Measurements from ENCODE around the gene ITGB3.
A peak's percentile ranks its signal among the peaks of the same experiment; 100 is the strongest.

The ITGB3 gene

DNA sequence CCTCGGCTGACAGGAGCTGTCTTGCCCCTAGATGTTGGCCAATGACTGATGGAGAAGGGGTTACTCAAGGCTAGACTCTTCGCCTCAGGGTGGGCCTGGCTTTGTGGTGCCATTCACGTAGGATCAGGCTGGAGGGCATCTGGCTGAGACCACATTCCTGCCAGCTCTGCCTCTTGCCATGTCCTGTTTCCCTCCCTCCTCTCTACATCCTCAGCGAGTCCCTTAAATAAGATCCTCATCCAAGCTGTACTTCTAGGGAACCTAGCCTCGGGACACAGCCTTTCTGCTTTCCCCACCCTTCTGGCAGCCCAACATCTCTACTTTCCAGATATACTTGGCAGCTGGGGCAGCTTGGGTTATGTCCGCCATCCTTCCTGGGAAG is 42.2 kb downstream of the ITGB3 start:
- no peak for DNase-seq (ENCODE audit: low read depth in 1 of 2, low spot score in 1 of 2)

DNA sequence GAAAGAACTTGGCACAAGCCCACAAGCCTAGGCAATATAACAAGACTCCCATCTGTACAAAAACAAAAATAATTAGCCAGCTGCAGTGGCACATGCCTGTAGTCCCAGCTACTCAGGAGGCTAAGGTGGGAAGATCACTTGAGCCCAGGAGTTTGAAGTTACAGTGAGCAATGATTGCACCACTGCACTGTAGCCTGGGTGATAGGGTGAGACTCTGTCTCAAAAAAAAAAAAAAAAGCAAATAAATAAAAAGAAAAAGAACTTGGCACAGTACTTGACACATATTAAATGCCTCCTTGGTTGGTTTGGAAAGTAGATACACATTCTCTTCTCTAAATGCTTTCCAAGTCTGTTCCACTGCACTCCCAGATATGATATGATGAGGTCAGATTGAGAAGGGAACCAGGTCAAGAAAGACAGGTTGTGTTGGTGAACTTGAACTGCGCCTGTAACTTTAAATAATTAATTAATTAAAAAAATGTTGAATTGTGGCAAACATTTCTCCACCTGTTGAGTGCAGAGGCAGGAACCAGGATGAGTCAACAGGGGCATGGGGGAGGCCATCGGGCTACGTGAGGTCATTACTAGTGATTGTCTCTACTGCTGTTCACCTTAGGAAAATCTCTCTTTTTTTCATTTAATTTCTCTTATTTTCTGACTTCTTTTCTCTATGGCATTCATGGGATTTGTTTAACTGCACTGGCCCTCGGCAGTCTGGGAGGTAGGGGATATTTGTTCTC is 44.2 kb downstream of the ITGB3 start:
- DNase-seq (ENCODE audit: low read depth in 1 of 2, low spot score in 1 of 2): no peak

DNA sequence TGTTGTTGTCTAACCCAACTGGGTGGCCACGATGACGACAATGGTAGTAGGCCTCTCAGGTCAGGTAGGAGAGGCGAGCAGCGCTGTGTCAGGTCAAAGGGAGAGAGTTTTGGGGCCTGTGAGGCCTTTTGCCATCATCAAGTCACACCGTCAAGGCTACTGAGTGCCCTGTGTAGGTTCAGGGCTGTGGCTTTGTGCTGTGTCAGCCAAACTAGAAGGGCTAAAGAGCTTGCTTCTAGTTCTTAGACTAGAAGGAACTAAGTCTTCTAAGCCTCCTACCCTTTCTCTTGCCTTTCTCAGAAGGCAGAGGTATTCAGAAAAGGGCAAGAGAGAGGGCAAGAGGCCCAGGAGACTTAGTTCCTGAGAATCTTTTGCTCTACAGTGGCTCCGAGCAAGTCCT is 45.1 kb downstream of the ITGB3 start:
- no peak for DNase-seq (ENCODE audit: low read depth in 1 of 2, low spot score in 1 of 2)

DNA sequence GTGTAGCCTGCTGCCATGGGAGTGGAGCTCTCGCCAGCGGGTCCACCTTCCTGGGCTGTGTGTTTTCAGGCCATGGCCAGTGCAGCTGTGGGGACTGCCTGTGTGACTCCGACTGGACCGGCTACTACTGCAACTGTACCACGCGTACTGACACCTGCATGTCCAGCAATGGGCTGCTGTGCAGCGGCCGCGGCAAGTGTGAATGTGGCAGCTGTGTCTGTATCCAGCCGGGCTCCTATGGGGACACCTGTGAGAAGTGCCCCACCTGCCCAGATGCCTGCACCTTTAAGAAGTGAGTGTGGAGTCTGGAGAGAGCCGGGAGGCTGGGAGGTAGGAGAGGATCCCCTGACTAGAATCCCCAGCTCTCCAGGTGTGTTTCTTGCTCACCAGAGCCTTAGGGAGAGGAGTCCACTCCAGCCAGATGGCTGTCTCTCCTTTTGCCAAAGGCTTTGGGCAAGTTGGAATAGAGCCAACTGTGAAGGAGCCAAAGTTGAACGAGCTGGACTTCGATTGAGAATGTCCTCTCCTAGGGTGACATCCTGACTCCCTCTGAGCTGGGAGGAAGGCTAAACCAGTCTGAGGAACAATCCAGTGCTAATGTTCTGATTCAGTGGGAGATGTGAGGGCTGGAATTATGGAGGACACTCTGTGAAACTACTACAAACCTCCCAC is 45.7 kb downstream of the ITGB3 start:
- DNase-seq (ENCODE audit: low read depth in 1 of 2, low spot score in 1 of 2): no peak

DNA sequence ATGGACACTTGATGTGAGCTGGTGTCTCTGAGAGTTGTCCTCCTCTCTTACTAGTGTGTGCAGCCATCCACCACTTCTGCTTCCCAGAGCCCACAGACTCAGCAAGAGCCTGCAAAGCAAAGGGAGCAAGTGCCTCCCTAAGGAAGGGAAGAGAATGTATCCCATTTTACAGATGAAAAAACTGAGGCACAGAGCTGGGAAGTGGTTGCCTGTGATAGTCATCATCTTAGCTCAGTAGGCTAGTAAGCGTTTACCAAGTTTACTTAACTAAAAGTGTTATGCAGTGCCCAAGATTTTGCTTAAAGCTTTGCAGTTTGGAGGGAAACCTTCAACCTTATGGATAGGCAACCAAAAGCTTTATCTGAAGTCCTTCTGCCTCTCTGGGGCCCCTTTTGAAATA is 47.1 kb downstream of the ITGB3 start:
- DNase-seq (ENCODE audit: low read depth in 1 of 2, low spot score in 1 of 2): no peak

DNA sequence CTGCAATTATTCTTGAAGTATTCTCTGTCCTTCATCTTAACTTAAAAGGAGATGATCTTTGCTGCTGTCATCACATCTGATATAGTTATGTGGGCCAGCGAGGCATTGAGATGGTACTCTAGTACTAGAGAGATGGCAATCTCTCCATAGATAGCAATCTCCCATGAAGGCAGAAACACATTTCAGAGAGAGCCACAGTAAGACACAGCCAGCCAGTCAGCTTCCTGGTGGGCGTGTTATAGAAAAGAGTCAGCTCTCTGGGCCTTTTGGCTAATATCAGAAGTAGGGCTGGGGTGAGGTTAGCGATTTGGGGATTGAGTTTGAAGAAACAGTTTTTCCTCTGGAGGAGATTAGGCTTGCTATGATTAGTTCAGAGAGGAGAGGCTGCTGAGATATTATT is 47.5 kb downstream of the ITGB3 start:
- DNase-seq (ENCODE audit: low read depth in 1 of 2, low spot score in 1 of 2): no peak

DNA sequence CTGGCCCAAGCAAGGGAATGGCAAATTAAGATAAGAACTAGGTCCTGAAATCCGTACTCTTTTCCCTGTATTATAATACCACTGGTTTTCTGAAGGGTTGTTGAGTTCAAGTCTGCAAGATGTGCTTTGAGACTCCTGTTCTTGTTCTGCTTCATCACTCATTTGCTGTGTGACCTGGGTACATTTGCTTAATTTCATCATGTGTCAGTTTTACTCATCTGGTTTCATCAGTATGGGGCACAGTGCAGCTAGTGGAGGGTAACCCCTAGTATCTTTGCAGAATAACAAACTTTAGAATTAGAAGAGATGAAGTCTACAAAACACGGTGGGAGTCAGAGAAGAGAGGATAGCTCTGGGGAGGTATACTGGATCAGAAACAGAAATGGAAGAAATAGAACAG is 48.2 kb downstream of the ITGB3 start:
- DNase-seq (ENCODE audit: low read depth in 1 of 2, low spot score in 1 of 2): no peak

DNA sequence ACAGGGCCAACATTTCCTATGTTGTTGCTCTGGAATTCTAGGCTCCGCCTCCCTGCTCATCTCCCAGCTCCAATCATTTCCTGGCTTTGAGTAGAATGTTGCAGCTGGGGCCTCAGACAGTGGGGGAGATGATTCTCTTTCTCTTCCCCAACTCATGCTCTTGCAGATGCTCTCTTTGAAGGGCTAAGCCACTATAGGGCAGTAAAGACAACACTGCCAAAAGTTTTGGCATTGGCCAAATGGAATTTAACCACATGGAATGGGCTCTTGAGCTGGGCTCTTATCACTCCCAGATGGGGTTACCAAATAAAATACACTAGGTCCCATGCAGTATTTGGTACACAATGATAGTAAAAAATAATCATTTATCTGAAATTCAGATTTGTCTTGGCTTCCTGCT is 50.6 kb downstream of the ITGB3 start:
- no peak for DNase-seq (ENCODE audit: low read depth in 1 of 2, low spot score in 1 of 2)

DNA sequence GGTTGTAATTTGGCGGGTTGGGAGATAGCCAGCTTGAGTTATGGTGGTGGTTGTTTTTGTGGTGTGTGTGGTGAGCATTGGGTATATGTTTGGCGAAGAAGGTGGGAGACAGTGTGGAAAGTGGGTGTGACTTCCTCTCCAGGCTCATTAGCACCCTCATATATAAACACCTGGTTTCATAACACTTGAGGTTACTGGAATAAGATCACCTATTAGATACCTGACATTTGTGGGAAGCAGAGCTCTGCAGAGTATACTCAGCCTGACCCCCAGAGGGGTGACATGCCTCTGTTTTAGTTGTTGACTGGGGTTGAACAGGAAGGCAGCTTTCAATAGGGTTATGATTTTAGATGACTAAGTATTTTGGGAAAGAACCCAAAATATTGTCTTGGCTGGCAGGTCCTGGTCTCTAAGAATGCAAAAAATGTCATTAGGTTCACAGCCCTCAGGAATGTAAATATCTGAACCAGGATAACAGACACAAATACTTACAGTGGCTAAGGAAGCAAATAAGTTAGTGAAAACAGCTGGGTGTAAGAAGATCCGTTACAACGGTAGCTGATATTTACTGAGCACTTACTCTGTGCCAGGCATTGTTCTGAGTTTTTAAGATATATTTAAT is 51.8 kb downstream of the ITGB3 start:
- DNase-seq (ENCODE audit: low read depth in 1 of 2, low spot score in 1 of 2): no peak

DNA sequence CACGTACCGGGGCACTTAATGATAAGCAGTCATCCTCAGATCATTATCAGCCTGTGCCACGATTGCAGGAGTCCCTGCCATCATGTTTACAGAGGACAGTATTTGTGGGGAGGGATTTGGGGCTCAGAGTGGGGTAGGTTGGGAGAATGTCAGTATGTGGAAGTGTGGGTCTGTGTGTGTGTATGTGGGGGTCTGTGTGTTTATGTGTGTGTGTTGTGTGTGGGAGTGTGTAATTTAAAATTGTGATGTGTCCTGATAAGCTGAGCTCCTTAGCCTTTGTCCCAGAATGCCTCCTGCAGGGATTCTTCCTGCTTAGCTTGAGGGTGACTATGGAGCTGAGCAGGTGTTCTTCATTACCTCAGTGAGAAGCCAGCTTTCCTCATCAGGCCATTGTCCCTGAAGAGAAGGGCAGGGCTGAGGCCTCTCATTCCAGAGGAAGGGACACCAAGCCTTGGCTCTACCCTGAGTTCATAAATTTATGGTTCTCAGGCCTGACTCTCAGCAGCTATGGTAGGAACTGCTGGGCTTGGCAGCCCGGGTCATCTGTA is 56.6 kb downstream of the ITGB3 start:
- no peak for DNase-seq (ENCODE audit: low read depth in 1 of 2, low spot score in 1 of 2)

DNA sequence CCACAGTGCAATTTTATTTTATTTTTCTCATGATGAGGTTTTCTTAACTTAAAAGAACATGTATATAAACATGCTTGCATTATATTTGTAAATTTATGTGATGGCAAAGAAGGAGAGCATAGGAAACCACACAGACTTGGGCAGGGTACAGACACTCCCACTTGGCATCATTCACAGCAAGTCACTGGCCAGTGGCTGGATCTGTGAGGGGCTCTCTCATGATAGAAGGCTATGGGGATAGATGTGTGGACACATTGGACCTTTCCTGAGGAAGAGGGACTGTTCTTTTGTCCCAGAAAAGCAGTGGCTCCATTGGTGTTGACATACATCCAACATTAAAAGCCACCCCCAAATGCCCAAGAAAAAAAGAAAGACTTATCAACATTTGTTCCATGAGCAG is 57.8 kb downstream of the ITGB3 start:
- DNase-seq (ENCODE audit: low read depth in 1 of 2, low spot score in 1 of 2): no peak

DNA sequence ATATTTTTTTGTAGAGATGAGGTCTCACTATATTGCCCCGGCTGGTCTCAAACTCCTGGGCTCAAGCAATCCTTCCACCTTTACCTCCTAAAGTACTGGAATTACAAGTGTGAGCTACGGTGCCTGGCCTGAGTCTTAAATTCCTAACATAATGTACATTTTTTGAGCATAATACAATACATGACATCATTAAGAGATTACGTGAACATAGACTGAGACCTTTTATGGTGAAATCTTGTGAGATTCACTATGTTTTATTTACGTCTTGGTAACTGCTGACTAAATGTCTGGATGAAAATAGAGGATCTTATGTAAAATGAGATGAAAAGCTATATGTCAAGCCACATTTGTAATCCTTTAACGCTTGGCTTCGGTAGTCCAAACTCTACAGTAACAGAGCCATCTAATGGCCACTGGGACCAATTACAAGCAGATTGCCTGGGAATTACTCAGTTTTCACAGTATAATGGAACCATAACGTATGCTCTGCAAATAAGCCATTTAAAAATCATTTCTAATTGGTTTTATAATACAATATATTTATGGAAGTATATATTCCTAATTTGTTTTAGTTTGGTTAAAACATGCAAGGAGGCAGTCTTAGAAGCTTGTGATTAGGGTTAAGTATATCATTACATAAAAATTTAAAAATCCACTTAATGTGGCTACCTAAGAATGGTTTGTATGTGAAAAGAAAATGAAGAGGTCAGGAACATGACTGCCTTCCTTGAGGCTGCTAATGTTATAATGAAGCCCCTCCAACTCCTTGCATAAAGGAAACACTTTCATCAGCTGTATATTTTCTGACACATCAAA is 62.0 kb downstream of the ITGB3 start:
- peak in 1 of 2 donors; percentile 43 for DNase-seq (ENCODE audit: low read depth in 1 of 2, low spot score in 1 of 2)

DNA sequence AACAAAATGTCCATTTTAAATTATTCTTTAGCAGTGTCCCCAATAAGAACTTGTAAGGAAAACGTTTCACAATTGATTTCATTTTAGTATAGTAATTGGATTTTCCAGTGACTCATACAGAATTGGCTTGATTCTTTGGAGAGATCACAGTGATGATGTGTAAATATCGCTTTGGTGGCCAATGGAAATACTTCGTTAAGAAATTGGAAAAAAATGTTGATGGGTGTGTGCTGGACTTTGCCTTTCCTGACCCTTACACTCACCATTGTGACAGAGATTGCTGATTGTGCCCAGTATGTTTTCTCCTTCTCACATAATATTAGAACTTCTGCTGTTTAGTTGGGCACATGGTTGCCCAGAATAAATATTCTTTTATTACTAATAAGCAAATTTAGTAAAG is 62.7 kb downstream of the ITGB3 start:
- DNase-seq (ENCODE audit: low read depth in 1 of 2, low spot score in 1 of 2): no peak

DNA sequence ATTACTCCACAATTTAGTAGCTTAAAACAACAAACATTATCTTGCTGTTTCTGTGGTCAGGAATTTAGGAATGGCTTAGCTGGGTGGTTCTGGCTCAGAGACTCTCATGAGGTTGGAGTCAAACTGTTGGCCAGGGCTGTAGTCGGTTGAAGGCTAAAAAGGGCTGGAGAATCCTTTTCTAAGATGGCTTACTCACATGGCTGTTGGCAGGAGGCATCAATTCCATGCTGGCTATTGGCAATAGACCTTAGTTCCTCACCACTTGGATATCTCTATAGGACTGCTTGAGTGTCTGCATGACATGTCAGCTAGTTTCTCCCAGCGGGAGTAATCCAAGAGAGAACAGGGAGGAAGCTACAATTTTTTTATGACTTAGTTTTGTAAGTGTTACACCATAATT is 63.5 kb downstream of the ITGB3 start:
- no peak for DNase-seq (ENCODE audit: low read depth in 1 of 2, low spot score in 1 of 2)

DNA sequence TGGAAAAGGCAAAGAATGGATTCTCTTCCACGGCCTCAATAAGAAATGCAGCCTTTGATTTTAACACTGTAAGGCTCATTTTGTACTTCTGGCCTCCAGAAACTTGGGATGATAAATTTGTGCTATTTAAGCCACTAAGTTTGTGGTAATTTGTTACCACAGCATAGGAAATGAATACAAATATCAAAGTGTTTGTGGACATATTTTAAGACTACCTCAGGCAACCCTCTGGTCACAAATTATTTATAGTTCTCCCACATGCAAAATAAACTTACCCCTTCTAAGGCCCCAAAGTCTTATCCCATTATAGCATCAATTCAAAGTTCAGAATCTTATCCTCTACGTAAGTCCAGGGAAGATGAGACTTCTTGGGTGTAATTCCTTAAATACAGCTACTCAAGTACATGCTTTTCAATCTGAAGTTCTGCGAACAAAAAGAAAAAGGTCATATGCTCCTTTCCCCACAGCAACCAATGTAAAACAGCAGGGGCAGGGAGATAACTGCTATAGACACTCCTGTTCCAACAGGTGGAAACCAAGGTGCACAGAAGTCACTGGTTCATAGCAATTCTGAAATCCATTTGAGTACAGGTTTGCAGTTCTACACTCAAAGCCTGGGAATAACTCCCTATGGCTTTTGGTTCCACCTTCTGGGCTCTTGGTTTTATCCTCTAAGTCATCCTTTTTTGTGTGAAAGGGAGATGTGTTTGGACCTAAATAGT is 64.7 kb downstream of the ITGB3 start:
- no peak for DNase-seq (ENCODE audit: low read depth in 1 of 2, low spot score in 1 of 2)

DNA sequence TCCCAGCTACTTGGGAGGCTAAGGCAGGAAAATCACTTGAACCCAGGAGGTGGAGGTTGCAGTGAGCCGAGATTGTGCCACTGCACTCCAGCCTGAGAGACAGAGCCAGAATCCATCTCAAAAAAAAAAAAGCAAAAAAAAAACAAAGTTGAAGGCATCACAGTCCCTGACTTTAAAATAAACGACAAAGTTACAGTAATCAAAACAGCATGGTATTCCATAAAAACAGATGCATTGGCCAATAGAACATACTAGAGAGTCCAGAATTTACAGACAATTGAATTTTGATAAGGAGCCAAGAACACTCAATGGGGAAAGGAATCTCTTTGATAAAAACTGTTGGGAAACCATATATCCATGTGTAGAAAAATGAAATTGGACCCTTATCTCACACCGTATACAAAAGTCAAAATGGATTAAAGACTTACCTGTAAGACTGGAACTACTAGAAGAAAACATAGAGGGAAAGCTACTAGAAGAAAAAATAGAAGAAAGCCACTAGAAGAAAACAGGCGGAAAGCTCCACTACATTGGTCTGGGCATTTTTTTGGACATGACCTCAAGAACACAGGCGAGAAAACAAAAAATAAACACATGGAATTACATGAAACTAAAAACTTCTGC is 67.4 kb downstream of the ITGB3 start:
- no peak for DNase-seq (ENCODE audit: low read depth in 1 of 2, low spot score in 1 of 2)

DNA sequence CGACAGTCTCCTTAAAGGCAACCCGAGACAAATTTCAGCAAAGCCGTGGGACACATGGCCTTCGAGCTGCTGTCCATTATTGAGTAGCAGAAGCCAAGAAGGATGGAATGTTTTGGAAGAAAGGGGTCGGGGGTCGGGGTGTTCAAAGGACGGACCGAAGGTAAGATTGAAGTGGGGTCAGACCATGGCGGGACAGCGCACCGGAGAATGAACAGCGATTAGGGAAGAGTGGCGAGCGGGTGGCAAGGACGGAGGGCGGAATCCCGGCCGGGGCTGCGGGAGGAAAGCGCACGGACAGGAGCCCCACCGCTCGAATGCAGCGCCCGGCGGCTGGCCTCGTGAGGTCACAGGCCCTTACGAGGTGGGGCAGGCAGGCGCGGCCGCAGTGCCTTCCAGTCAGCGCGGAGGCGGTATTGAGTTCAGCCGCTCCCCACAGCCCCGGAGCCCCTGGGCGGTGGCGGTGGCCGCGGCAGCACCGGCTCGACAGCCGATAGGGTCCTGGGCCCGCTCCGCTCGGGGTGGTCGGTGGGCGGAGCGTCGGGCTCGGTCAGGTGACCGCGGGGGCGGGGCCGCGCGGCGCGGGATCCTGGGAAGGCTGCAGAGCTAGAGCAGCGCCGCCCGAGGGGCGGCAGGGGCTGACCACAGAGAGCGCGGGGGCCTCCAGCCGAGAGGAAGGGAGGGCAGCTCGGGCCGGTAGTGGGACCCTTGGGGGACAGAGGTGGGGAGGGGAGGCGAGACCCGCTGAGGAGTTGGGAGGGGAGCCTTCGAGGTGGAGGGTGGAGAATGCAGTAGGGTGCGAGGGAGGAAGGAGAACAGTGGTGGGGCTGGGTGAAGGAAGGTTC is 70.0 kb downstream of the ITGB3 start, which contains the start of gene EFCAB13:
EFCAB13 (plus strand) TSS at position 574 of the 842 bp plus-strand sequence. CDS start 4,399 bp downstream, outside the sequence.
- peak; percentile 46 to 49 for DNase-seq (ENCODE audit: low read depth in 1 of 2, low spot score in 1 of 2)

DNA sequence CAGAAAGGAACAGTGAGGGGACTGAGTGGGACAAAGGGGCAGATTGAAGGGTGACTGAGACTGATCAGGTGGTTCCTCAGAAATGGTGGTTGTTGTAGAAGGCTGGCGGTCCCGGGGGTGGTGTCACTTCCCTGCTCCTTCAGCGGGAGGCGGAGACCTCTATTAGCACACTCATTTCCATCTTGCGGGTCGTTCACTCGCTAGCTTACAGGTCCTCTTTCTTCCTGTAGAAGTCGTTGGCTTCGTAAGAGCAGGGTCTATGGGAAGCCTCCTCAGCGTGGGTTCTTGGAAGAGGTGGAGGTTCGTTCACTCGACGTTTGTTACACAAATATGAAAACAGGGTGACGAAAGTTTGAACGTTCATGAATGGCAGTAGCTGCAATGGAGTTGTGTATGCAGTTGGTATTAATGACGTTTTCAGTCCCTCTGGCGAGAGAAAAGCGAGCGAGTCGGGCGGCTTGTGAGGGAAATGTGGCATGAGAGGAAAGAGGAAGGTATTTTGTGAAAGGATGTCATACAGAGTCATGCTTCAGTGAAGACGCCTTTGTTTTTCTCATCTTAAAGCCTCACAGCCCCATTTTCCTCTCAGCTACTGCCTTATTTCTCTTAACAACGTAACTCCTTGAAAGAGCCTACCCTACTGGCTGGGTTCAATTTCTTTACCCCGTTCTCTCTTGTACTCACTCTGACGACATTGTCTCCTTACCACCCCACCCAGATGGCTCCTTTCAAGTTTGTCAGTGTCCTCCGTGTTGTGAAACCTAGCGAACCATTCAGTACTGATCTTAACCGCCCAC is 70.8 kb downstream of the ITGB3 start:
- peak; percentile 20 to 29 for DNase-seq (ENCODE audit: low read depth in 1 of 2, low spot score in 1 of 2)
